ENCODE measurements around the gene MCCC2.

MCCC2 gene

GRCh38 chr5:71615809-71616208 is 28.7 kb downstream of the MCCC2 start:
- Histone ChIP-seq H3K4me2 (no peak overlapping the region), H3K4me3 (IDR thresholded peaks at IDR 0.05; ENCODE audit: insufficient read depth, low read depth, low read length) (no peak overlapping the region), H3K79me2 (ENCODE audit: insufficient read depth, low read depth) (no peaks in the 10 kb centered on the region), H2AFZ (ENCODE audit: low read depth) (no peak overlapping the region), H3K4me1 (ENCODE audit: low read depth, poor library complexity, severe bottlenecking) (no peaks in the 10 kb centered on the region), H3K27ac (no peak overlapping the region), H4K20me1 (ENCODE audit: insufficient read depth) (no peaks in the 10 kb centered on the region), H3K9ac (no peak overlapping the region), H3K36me3 (ENCODE audit: insufficient read depth) (no peaks in the 10 kb centered on the region), H3K27me3 (ENCODE audit: insufficient read depth, low read depth) (no peaks in the 10 kb centered on the region)
- TF ChIP-seq CTCF (conservative IDR thresholded peaks at IDR 0.05; ENCODE audit: low read depth, low read length), result no peak

GRCh38 chr5:71620630-71621029 is 33.5 kb downstream of the MCCC2 start:
- Histone ChIP-seq H3K79me2 (ENCODE audit: insufficient read depth, low read depth) (no peaks in the 10 kb centered on the region), H3K9ac (no peak overlapping the region), H3K4me3 (IDR thresholded peaks at IDR 0.05; ENCODE audit: insufficient read depth, low read depth, low read length) (no peak overlapping the region), H3K36me3 (ENCODE audit: insufficient read depth) (no peaks in the 10 kb centered on the region), H3K4me1 (ENCODE audit: low read depth, poor library complexity, severe bottlenecking) (no peaks in the 10 kb centered on the region), H4K20me1 (ENCODE audit: insufficient read depth) (no peaks in the 10 kb centered on the region), H3K27me3 (ENCODE audit: insufficient read depth, low read depth) (no peaks in the 10 kb centered on the region), H2AFZ (ENCODE audit: low read depth) (no peak overlapping the region), H3K27ac (no peak overlapping the region), H3K4me2 (no peak overlapping the region)
- no peak for TF ChIP-seq CTCF (conservative IDR thresholded peaks at IDR 0.05; ENCODE audit: low read depth, low read length)

- TF ChIP-seq CTCF (conservative IDR thresholded peaks at IDR 0.05; ENCODE audit: low read depth, low read length), result no peak
- no peak overlapping the region for H3K27ac ChIP-seq
- no peaks in the 10 kb centered on the region for H3K36me3 ChIP-seq (ENCODE audit: insufficient read depth)
Observed at GRCh38 chr5:71621268-71621667, 34.1 kb downstream of the MCCC2 start.

GRCh38 chr5:71621741-71622140 is 34.6 kb downstream of the MCCC2 start:
- Histone ChIP-seq H2AFZ (ENCODE audit: low read depth) (no peak overlapping the region), H3K4me2 (no peak overlapping the region), H3K36me3 (ENCODE audit: insufficient read depth) (no peaks in the 10 kb centered on the region), H3K9ac (no peak overlapping the region), H3K4me3 (IDR thresholded peaks at IDR 0.05; ENCODE audit: insufficient read depth, low read depth, low read length) (no peak overlapping the region), H3K27me3 (ENCODE audit: insufficient read depth, low read depth) (no peaks in the 10 kb centered on the region), H3K4me1 (ENCODE audit: low read depth, poor library complexity, severe bottlenecking) (no peaks in the 10 kb centered on the region), H3K79me2 (ENCODE audit: insufficient read depth, low read depth) (no peaks in the 10 kb centered on the region), H4K20me1 (ENCODE audit: insufficient read depth) (no peaks in the 10 kb centered on the region), H3K27ac (no peak overlapping the region)
- no peak for TF ChIP-seq CTCF (conservative IDR thresholded peaks at IDR 0.05; ENCODE audit: low read depth, low read length)

More at GRCh38 chr5:71621268-71621667, 34.1 kb downstream of the MCCC2 start:
- Histone ChIP-seq H2AFZ (ENCODE audit: low read depth) (no peak overlapping the region), H3K79me2 (ENCODE audit: insufficient read depth, low read depth) (no peaks in the 10 kb centered on the region), H3K9ac (no peak overlapping the region), H3K27me3 (ENCODE audit: insufficient read depth, low read depth) (no peaks in the 10 kb centered on the region), H3K4me3 (IDR thresholded peaks at IDR 0.05; ENCODE audit: insufficient read depth, low read depth, low read length) (no peak overlapping the region), H3K4me2 (no peak overlapping the region), H4K20me1 (ENCODE audit: insufficient read depth) (no peaks in the 10 kb centered on the region), H3K4me1 (ENCODE audit: low read depth, poor library complexity, severe bottlenecking) (no peaks in the 10 kb centered on the region)
